Measurements from ENCODE around the gene FAM13C.

- TF ChIP-seq CTCF (IDR thresholded peaks at IDR 0.05) (no peak), POLR2A (IDR thresholded peaks at IDR 0.05) (no peak), POLR2AphosphoS5 (IDR thresholded peaks at IDR 0.05) (no peak)
These were observed 12.6 kb upstream of the FAM13C start for GRCh38 chr10:59374916-59375315.
